ENCODE results near the gene SPG7.

GRCh38 chr16:89523680-89524344 is 15.6 kb downstream of the SPG7 start:
- TF ChIP-seq CTCF (IDR thresholded peaks at IDR 0.05) (no peak), POLR2A (IDR thresholded peaks at IDR 0.05) (no peak)

Measured in esophagus squamous epithelium (tissue), 4 donors.